HG03354 (cell line): ENCODE measurements around the gene TMTC2.
"Not testable (repeated sequence)": the region's sequence is repeated elsewhere in the genome, so short reads cannot be mapped to it uniquely, and the experiment has no call there.

Experiments used
- ATAC-seq: cut with Tn5 transposase; IDR thresholded peaks from one replicate; pipeline ENCODE4 v1.9.1; 2021; ENCODE audit warnings: mild to moderate bottlenecking; ENCODE audit not compliant: unreplicated experiment, poor library complexity, severe bottlenecking

Gene TMTC2

DNA sequence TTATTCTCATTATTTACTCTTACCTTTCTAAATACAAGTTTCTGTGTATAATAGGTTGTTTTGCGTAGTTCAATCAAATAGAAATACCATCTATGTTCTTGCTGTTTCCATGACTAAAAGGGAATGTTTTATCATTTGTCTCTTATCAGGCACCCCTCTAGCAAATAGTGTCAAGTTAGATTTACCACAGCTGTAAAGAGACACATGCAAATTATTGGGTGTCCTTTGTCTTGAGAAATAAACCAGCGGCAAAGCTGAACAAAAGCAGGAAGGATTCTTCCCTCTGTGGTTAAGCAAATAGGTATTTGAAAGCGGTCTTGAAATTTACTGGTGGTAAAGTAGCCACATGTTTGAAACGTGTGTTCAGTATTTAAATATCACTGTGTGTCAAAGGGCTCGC, 405.9 kb downstream of the TMTC2 start:
- ATAC-seq = no peak

GRCh38 chr12:83093426-83093825, 406.7 kb downstream of the TMTC2 start:
- ATAC-seq = no peak

DNA sequence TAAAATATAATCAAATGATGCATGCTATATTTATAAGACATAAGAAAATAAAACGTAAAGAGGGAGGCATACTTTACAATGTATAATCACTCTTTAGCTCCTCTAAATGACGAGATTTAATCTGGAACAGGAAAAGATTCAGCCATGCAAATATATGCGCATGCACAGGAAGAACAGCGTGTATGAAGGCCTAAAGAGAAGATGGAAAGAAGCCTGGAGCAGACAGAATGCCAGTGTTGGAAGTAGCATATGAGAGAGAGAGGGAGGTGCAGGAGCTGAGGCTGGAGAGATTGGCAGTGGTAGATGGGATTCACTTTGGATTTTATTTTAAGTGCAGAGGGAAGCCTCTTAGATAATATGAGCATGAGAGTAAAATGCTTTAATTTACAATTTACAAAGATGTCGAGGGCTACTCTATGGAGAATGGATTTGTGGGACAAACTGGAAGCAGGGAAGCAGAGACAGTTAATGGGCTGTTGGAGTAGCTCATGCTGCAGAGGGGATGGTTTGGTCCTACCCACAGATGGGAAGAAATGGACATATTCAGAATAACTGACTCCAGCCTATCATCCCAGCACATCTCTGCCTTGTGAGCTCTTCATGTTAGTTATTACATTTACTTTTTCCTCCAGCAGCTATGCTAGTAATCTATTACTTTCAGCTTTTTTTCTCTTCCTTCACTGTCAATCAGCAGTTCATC, 411.1 kb downstream of the TMTC2 start:
- ATAC-seq = no peak

DNA sequence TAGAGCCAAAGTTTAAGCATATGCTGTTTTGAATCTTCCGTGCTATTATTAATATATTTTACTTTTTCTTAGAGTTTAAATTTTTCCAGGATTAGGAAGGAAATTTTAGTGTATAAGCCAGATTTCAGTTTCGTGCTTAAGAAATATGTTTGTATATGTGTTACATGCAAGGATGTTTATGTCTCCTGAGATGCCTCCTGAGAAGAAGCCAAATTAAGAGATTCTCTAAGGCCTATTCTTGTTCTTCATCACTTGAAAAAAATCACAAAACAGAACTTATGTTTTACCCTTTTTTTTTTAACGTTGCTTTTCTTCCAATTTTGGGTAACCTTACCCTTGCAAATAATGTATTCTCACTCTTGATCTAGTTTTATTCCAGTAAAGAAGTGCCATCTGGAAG, 412.7 kb downstream of the TMTC2 start:
- ATAC-seq = no peak

DNA sequence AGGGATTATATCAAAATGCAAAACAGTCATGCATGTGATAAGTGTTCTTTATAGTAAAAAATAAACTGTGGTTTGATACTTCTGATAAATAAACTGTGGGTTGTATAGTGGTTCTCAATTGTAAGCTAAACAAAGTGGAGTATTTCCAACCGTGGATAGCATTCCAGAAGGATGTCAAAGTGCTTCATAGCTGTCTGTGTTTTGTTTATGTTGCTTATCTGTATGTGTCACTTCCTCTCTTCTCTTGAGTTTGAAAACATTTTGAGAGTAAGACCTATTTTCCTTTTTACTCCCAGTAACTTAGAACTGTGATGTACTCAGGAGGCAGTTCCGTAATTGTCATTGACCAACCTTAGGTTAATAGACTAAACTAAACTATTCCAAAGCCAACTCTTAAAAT, 415.8 kb downstream of the TMTC2 start:
- no peak for ATAC-seq

GRCh38 chr12:83106873-83107272, 420.2 kb downstream of the TMTC2 start:
- ATAC-seq = no peak

- no peak for ATAC-seq
These were observed 423.7 kb downstream of the TMTC2 start for GRCh38 chr12:83110424-83110823.

DNA sequence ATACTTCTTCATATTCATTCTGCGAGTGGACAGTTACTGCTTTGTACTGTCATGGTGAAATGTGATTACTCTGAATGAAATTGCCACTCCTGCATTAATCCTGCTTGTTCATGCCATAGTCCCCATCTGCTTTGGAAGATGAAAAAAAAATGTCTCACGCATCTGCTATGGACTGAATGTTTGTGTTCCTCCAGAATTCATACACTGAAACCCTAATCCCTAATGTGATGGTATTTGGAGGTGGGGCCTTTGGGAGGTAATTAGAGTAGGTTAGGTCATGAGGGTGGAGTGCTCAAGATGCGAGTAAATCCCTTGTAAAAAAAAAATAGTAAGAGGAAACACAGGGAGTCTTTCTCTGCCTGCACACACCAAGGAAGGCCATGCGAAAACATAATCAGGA, 427.2 kb downstream of the TMTC2 start:
- ATAC-seq = no peak

DNA sequence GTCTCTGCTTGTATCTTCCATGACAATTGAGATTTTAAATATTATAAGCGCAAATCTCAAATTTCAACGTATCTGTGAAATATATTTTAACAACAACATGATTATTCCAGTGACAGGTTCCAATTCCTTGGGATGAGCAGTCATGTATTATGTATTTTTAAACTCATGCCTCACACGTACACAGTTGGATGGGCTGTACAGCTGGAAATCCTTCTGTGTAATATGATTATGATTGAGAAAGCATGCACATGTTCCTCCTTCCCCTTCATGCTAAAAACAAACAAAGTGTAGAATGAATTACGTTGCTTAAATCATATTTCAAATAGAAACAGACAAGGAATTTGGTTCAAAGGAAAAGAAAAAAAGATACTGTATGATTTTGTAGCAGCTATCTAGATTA, 428.3 kb downstream of the TMTC2 start:
- no peak for ATAC-seq

DNA sequence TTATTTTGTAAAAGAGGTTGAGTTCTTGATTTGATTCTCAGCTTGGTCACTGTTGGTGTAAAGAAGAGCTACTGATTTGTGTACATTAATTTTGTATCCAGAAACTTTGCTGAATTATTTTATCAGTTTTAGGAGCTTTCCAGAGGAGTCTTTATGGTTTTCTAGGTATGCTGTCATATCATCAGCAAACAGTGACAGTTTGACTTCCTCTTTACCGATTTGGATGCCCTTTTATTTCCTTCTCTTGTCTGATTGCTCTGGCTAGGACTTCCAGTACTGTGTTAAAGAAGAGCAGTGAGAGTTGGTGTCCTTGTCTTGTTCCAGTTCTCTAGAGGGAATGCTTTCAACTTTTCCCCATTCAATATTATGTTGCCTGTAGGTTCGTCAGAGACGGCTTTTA, 431.2 kb downstream of the TMTC2 start:
- not testable (repeated sequence) for ATAC-seq

DNA sequence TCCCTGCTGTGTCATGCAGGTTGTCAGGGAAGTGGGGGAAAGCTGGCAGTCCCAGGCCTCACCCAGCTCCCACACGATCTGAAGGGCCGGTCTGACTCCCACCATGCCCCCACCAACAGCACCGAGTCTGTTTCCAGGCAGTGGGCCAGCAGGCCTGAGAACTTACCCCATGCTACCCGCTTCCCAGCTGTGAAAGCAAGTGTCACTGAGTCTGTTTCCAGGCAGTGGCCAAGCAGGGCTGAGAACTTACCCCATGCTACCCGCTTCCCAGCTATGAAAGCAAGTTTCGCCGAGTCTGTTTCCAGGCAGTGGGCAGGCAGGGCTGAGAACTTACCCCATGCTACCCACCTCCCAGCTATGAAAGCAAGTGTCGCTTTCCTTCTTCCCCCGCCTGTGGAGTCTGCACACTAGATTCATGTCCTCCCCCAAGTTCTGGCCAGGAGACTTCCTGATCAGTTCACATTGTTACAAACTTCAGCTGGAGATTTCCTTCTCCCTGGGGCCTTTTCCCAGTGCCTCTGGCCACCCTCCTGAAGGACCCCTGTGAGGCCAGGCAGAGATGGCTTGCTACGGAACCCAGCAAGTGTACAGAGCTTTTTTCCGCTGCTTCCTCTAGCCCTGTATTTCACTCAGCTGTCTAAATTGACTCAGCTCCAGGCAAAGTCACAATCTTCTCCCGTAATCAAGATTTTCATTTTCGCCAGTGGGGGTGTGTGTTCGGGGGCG, 435.4 kb downstream of the TMTC2 start:
- ATAC-seq = no peak

GRCh38 chr12:83122623-83122934, 435.9 kb downstream of the TMTC2 start:
- no peak for ATAC-seq

DNA sequence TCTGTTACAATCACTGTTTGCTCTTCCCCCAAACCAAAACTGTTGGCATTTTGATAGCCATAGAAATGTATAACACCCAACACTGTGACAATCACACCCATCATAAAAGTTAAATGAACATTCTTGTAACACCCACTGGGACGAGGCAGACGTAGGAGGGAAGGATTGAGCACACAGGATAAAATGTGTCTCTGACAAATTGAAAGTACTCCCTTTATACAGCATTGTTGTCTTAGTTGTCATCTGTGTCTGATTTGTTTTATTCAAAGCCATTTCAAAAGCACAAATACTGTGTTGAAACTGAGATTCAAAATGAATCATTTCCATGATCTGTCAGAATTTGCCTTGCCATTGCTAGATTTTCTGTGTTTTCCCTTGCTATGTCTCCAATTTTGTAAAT, 436.3 kb downstream of the TMTC2 start:
- ATAC-seq = no peak

DNA sequence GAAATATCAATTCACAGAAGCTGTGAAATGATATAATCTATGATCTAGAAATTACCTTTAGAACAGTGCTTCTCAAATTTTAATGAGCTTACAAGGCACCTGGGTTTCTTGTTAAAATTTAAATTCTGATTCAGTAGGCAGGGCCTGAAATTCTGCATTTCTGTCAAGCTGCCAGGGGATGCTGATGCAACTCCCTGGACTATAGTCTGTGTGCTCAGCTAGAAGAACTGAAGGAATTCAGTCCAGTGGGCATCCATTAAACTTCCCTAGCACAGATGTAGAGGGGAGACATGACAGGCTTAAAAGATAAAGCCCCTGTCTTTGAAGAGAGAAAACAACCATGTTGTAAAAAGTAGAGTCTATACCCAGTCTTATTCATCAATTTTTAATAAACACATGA, 441.8 kb downstream of the TMTC2 start:
- ATAC-seq = no peak

DNA sequence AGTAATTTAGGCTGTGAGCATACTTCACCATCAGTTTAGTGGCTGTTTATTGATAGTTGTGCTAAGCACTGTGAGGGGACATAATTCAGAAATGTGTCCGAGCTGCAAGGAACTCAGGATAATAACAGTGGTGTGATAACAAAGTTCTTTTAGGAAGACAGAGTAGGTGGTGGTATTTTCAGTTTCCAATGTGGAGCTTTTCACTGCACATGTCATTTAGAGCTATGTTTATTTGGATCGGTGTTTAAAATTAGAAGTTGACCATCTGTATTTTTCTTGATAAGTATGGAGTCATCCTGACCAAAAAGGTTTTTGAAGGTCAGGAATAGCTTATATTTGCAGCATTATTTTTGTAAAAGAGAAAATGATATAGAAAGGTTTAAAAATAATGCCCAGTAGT, 443.5 kb downstream of the TMTC2 start:
- ATAC-seq = no peak

GRCh38 chr12:83132360-83132759, 445.7 kb downstream of the TMTC2 start:
- no peak for ATAC-seq

- no peak for ATAC-seq
These were observed 449.7 kb downstream of the TMTC2 start for GRCh38 chr12:83136411-83136810.

- ATAC-seq = no peak
These were observed 453.4 kb downstream of the TMTC2 start for GRCh38 chr12:83140135-83140534.

- ATAC-seq = no peak
These were observed 454.8 kb downstream of the TMTC2 start for GRCh38 chr12:83141460-83141994.

GRCh38 chr12:83142914-83143313, 456.2 kb downstream of the TMTC2 start:
- no peak for ATAC-seq

DNA sequence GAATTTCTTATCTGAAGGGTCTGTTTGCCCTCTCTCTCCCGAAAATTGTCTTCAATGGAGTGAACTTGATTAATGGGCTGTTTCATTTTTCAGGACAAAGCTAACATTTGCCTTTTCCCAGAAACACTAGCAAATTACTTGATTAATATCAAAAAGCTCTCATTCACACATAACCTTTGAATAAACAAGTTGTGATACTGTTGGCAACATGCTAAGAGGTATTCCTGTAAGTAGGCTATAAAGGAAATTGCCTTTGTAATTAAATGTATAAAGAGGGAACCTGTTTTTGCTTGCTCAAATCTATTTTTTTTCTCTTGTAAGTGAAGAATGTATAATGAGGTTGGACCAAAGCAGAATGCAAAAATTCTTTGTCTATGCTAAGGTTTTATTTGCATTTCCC, 457.2 kb downstream of the TMTC2 start:
- no peak for ATAC-seq
